HG03064 (cell line): ENCODE data around the gene PIP5K1C.

ENCODE experiments used
- ATAC-seq: cut with Tn5 transposase; IDR thresholded peaks from one replicate; pipeline ENCODE4 v1.9.1; 2021; ENCODE audit warnings: low read depth; ENCODE audit not compliant: unreplicated experiment

The PIP5K1C gene

DNA sequence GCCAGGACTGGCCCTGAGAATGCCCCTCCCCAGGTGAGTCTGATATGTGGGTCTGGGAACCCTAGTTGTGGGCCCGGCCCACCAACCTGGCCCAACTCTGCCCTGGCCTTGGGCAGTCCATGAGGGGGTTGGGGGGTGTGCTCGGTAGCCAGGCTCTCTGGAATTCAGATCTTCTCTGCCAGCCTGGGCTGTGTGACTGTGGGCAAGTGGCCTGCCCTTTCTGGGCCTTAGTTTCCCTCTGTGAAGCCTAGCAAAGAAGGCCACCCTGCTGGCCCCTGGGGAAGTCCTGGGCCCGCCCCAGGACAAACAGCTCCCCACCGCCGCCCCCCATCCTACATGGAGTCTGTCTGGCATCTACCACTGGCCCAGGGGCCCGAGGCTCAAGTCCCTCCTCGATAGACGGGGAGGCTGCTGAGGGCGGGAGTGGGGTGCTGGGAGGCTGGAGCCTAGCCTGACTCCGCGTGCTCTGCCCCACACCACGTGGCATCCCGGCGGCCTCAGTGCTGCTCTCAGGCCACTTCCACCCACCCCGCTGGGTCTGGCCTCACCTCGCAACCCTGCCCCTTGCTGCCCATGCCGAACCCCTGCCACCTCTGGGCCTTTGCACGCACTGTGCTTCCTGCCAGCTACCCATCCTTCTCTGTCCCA, 85.3 kb downstream of the PIP5K1C start:
- no peak for ATAC-seq

DNA sequence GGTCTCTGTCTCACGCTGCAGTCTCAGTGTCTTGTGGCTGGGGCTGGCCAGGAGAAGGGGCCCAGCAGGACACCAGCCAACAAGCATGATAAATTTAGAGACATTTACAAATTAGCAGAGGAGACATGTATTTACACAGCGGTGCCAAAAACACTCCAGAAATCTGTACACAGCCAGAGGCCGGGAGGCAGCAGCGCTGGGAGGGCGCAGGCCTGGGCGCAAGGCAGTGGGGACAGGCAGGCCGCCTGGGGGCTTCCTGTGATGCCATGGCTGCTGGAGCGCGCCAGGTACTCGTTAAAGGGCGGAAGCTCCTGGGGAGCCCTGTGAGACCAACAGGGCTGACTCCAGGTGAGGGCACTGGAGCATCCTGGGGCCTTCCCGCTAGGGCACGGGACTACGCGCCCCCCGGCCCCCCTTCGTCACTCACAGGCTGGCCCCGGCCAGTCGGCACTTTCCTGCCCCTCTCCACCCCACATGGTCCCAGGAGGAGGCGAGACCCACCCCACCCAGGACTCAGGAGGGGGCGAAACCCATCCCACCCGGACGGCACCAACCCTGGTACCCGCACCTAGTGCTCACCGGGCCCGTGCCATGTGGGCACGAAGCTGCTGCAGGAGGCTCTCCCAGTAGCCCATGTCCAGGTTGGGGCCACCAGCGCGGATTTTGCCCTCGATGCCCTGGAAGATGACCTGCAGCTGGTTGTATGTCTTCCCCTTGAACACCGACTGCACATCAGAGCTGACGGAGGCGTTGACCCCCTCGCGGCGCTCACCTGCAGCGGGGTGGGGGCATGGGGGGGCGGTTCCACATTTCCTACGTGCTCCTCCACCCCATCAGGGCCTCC, 86.2 kb downstream of the PIP5K1C start:
- no peak for ATAC-seq

- ATAC-seq = no peak
Observed at GRCh38 chr19:3612901-3613741, 87.1 kb downstream of the PIP5K1C start.

GRCh38 chr19:3612330-3612729, 87.9 kb downstream of the PIP5K1C start:
- ATAC-seq = no peak

DNA sequence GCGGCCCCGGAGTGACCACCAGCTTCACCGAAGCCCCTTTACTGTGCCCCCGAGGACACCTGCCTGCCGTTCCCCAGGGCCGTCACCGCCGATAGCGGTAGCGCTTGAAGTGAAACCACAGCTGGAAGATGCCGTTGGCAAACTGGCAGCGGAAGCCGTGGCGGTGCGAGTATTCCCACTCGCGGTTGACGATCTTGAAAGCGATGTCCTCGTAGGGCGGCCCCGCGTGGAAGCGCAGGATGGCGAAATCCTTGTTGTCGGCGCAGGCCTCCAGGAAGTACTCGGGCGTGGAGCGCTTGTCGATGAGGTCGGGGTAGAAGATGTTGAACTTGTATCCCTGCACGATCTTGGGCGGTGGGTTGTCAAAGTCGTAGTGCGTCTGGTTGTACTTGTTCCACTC, 88.4 kb downstream of the PIP5K1C start:
- ATAC-seq = no peak

- ATAC-seq = no peak
Observed at GRCh38 chr19:3610745-3611717, 89.2 kb downstream of the PIP5K1C start.

DNA sequence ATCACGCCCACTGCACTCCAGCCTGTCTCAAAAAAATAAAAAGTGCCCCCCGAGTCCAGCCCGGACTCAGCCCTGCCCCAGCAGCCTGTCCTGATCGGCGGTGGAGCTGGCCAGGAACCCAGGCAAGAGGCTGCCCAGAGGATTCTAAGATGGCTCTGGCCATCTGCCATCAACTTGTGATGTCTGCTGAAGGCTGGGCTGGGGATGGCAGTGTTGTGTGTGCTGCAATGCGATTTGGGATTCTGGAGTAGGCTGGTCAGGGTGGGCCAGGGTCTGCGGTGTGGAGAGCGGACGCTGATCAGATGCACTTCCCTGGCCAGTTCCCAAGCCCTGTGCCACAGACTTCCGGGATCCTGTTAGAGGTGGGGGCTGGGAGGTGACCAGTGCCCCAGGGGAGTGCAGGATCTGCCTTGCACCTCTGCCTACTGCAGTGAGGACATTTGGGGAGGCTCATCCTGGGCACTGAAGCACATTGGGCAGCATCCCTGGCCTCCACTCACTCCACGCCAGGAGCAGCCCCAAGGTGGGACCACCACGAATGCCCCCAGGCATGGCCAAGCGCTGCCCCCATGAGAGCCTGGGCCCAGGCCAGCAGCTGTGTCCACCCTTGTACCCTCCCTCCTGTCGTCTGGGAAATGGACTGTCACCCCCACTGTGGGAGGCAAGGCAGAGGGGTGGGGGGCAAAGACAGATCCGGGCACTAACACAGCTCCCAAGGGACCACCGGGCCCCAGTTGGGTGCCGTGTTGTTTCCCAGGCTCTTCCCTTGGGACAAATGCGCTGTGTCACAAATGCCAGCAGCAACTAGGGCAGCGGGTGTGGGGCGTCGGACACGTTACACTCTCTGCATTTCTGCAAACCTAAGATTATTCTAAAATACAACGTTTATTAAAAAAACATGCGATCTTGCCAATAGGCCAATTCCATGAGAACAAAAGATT, 90.2 kb downstream of the PIP5K1C start:
- no peak for ATAC-seq

DNA sequence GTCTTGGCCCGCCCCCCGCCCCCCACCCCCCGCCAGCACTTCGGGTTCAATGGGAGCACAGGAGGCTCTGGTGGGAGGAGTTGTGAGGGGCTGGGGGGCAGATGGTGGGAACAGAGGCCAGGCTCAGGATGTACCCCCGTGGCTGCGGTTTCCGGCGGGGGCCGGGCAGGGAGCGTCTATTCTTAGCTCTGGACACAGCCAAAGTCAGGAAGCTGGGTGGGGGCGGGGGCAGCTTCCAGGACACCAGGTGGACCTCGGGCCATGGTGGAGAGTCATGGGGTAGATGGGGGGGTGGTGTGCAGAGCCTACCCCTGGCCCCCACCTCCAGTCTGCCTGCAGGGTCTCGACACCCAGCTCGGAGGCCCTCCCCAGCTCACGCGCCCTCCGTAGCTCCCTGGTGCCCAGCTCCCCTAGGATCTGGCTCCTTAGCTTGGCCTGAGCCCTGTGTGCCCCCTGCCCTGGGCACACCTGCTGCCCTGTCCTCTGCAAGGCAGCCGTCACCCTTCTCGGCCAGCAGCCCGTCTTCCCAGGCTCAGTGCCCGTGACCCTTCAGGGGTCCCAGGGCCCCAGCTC, 91.4 kb downstream of the PIP5K1C start:
- no peak for ATAC-seq

DNA sequence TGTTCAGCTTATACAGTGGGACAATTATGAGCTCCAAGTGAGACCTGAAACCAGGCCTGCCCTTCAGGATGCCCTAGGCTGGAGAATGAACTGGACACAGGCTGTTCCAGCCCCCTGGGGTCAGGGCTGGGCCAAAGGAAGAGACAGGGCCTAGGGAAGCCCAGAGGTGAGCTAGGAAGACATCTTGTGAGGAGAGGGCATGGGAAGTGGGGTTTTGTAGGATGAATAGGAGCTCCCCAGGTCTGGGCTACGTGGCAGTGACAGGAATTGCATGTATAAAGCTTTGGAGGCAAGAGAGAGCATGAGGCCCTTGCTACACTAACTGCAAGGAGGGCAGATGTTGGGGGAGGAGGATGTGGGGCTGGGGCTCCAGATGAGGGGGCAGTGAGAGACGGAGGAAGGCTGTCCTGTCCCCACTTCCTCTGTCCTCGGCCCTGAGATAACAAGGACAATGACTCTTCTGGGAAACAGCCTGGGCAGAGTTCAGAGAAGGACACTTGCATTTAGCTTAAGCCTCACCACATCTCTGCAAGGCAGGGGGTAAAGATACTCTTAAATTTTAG, 92.1 kb downstream of the PIP5K1C start:
- ATAC-seq = no peak

DNA sequence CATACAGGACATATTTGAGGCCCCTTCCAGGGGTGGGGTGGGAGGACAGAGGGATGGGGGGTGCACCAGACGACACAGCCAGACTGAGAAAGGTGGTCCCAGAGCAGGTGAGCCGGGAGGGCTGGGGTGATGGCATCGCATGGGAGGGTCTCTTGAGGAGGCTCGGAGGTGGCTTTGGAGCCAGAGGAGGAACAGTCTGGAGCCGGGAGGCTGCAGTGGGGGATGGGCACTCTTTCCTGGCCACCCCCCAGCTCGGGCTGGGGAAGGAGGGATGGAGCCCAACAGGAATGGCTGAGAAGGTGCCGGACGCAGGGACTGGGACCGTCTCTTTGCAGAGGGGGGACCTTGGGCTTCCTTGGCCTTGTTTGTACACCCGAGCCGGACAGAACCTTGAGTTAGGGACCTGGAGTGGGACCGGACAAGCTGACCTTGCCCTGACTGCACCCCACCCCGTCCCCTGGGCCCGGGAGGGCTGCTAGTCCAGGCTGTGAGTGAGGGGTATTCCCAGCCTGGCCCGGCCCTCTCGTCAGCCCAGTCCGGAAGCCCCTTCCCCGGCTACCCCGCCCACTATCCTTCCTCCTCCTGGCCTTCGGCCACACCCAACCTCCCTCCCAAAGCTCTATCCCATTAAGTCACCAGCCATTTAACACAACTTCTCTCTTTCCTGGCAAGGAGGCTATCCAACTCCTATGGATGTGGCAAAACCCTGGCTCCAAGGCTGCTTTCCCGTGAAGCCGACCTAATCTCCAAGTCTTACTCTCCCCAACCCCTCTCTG, 92.8 kb downstream of the PIP5K1C start:
- ATAC-seq = no peak

DNA sequence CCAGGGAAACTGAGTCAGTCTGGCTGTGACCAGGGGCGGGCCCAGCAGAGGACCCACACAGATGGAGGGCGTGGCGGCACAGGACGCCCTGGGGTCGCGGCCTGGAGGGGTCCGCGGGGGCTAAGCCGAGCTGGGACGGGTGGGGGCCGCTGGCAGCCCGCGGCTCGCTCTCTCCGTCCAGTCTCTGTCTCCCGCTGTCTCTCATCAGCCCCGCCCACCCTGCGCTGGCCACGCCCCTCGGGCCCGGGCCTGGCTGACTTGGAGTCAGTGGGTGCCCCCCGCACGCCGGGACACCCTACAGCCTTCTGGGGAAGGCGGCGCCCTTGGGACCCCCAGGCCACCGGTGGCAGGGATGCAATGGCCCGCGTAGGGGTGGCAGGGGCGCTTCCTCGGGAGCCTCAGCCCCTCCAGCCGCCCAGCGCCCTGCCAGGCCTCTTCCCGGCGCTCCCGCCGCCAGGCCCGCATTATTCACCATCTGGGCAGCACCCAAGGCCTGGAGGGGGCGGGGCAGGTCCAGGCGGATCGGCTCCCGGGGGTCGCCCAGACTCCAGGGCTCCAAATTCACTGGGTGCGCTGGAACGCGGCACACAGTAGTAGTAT, 93.5 kb downstream of the PIP5K1C start, which contains the start of gene TBXA2R:
TSS of gene TBXA2R (minus strand) at position 186 of the 600 bp plus-strand sequence. CDS start 6,241 bp downstream, outside the sequence.
- ATAC-seq = no peak

DNA sequence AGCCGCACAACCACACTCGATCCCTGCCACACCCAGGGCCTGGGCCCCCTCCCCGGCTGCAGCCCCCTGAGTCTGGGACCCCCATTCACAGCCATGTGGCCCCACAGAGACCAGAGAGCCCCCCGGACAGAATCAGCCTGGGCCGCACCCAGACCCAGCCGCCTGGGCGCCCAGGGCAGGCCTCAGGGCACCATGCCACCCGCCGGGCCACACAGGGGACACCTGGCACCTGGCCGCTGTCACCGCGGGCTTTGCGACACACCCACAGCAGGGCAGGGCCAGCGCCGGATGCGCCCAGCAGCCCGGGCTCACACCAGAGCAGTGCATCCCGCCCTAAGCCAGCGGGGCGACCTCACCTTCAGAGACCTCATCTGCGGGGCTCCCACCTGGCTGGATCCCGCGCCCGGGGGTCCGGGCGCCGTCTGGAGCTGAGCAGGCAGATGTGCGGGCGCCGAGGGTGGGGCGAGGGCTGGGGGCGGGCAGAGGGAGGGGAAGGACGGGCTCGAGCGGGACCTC, 94.0 kb downstream of the PIP5K1C start:
- no peak for ATAC-seq

DNA sequence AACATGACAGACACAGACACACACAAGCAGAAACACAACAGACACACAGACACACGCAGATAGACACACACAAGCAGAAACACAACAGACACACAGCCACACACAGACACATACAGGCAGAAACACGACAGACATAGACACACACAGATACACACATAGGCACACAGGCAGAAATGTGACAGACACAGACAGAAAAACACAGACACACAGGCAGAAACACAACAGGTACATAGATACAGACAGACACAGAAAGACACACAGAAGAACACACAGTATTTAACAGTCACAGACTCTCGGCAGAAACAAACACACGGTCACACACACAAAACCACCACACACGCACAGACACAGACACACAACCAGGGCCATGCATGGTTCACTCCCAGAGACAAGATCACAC, 94.5 kb downstream of the PIP5K1C start:
- ATAC-seq = no peak

- ATAC-seq = no peak
Observed at GRCh38 chr19:3605361-3605760, 94.9 kb downstream of the PIP5K1C start.

DNA sequence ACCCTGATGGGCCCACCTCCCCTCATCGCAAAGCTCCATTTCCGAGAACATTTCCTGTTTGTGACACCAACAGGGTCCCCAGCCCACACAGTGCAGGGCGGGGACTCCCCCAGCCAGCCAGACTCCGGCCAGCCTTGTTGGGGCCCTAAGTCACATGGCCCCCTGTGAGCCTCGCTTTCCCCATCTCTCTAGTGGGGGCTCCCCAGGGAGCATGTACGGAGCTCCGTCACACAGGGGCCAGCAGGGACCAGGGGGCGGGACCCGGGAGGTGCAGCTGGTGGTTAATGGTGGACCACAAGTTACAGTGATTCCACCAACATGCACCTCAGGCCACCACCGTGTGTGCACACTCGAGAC, 95.3 kb downstream of the PIP5K1C start:
- ATAC-seq = no peak

- ATAC-seq = no peak
Observed at GRCh38 chr19:3604227-3604986, 95.9 kb downstream of the PIP5K1C start.
